A549 treated with AZD2906 at 1 μM for 4 hours (cell line): ENCODE measurements around the gene TIGD3. TPM values are rescaled to one million over a fixed set of nuclear protein-coding genes. Genes with fewer than 3 reads are reported as not detected.

ENCODE experiments used
- total RNA-seq: library from RNA; stranded (reverse); fragments of 200-300 nt; extraction: Qiagen RNA extraction; gene quantifications from 5 replicates; pipeline ENCODE4 v1.2.3, GENCODE V29; 2022

The TIGD3 gene
- 0.94 to 1.3 TPM (median 1.2 TPM) in 5 replicates for total RNA-seq

GRCh38 chr11:65354265-65355012 lies at the start of gene TIGD3:
TSS of gene TIGD3 (plus strand) at chr11:65354751. CDS start at chr11:65355809, 1,058 bp downstream.

GRCh38 chr11:65314501-65315203 lies 39.9 kb upstream of the TIGD3 start, which contains the start of gene CDC42EP2:
TSS of gene CDC42EP2 (plus strand) at chr11:65314866. CDS start at chr11:65320899, 6,033 bp downstream.

GRCh38 chr11:65382033-65382803 lies 27.7 kb downstream of the TIGD3 start, which contains the start of gene SLC25A45:
TSS of gene SLC25A45 (minus strand) at chr11:65382646. CDS start at chr11:65381951, 695 bp downstream.

GRCh38 chr11:65386307-65387140 lies 32.0 kb downstream of the TIGD3 start, which contains the start of gene FRMD8:
TSS of gene FRMD8 (plus strand) at chr11:65386637. CDS start at chr11:65387037, 400 bp downstream.

Other genes with a start within 250 kb of the TIGD3 start
- gene TM7SF2, start 242.9 kb upstream of the TIGD3 start, total RNA-seq, result 4.1 to 7.2 TPM (median 5.6 TPM) in 5 replicates
- gene ZNHIT2, start 237.1 kb upstream of the TIGD3 start, total RNA-seq, result 13.3 to 24.2 TPM (median 21.9 TPM) in 5 replicates
- 834 to 1,066 TPM (median 993 TPM) in 5 replicates for gene FAU, start 232.6 kb upstream of the TIGD3 start, total RNA-seq
- 67.8 to 77.4 TPM (median 68.7 TPM) in 5 replicates for gene MRPL49, start 232.4 kb upstream of the TIGD3 start, total RNA-seq
- gene SYVN1, start 220.2 kb upstream of the TIGD3 start, total RNA-seq, result 29.0 to 41.9 TPM (median 39.5 TPM) in 5 replicates
- gene SPDYC, start 184.5 kb upstream of the TIGD3 start, total RNA-seq, result not detected in 5 replicates
- 107 to 119 TPM (median 117 TPM) in 5 replicates for gene CAPN1, start 172.8 kb upstream of the TIGD3 start, total RNA-seq
- gene POLA2, start 92.8 kb upstream of the TIGD3 start, total RNA-seq, result 12.4 to 15.4 TPM (median 13.8 TPM) in 5 replicates
- gene CDC42EP2, start 39.9 kb upstream of the TIGD3 start, total RNA-seq, result 14.1 to 21.9 TPM (median 19.2 TPM) in 5 replicates
- 39.6 to 46.8 TPM (median 40.9 TPM) in 5 replicates for gene DPF2, start 20.9 kb upstream of the TIGD3 start, total RNA-seq
- gene SLC25A45, start 27.9 kb downstream of the TIGD3 start, total RNA-seq, result 12.1 to 15.2 TPM (median 14.2 TPM) in 5 replicates
- 45.6 to 53.2 TPM (median 48.9 TPM) in 5 replicates for gene FRMD8, start 31.9 kb downstream of the TIGD3 start, total RNA-seq
- gene NEAT1, start 68.0 kb downstream of the TIGD3 start, total RNA-seq, result 123 to 204 TPM (median 187 TPM) in 5 replicates
- gene MALAT1, start 144.3 kb downstream of the TIGD3 start, total RNA-seq, result 42.9 to 87.3 TPM (median 59.9 TPM) in 5 replicates
- gene SCYL1, start 170.3 kb downstream of the TIGD3 start, total RNA-seq, result 47.8 to 62.4 TPM (median 58.2 TPM) in 5 replicates
- gene LTBP3, start 203.6 kb downstream of the TIGD3 start, total RNA-seq, result 89.3 to 122 TPM (median 106 TPM) in 5 replicates
- gene ZNRD2, start 215.7 kb downstream of the TIGD3 start, total RNA-seq, result 63.9 to 77.4 TPM (median 76.9 TPM) in 5 replicates
- 26.3 to 47.9 TPM (median 45.5 TPM) in 5 replicates for gene FAM89B, start 217.8 kb downstream of the TIGD3 start, total RNA-seq
- gene EHBP1L1, start 221.3 kb downstream of the TIGD3 start, total RNA-seq, result 27.8 to 36.2 TPM (median 31.5 TPM) in 5 replicates
- gene KCNK7, start 241.0 kb downstream of the TIGD3 start, total RNA-seq, result 0.51 to 0.95 TPM (median 0.72 TPM) in 5 replicates